Karpas-422 (cell line): ENCODE data around the gene KRTAP5-7. TPM values are rescaled to one million over a fixed set of nuclear protein-coding genes. Genes with fewer than 3 reads are reported as not detected.

Experiments used
- DNase-seq: peaks from one replicate; pipeline ENCODE4 v3.0.0-alpha.2; 2015
- H2AFZ ChIP-seq: fragments of 200-600 bp; sonication (generic); 2 replicates; pipeline ENCODE4 v1.6.1; 2014; ENCODE audit warnings: antibody characterized with exemption, low read length, mixed read lengths
- H3K27ac ChIP-seq: fragments of 200-600 bp; sonication (generic); 2 replicates; pipeline ENCODE4 v1.5.1; 2014; ENCODE audit warnings: mild to moderate bottlenecking, low read length, moderate library complexity
- H3K27me3 ChIP-seq: fragments of 200-600 bp; sonication (generic); 2 replicates; pipeline ENCODE4 v1.6.1; 2014; ENCODE audit warnings: low read length, mixed read lengths
- H3K36me3 ChIP-seq: fragments of 200-600 bp; sonication (generic); 2 replicates; pipeline ENCODE4 v1.6.1; 2014; ENCODE audit warnings: low read length, mixed read lengths; ENCODE audit not compliant: insufficient read depth
- H3K4me1 ChIP-seq: fragments of 200-600 bp; sonication (generic); 2 replicates; pipeline ENCODE4 v1.6.1; 2014; ENCODE audit warnings: mild to moderate bottlenecking, low read length, mixed read lengths
- H3K4me2 ChIP-seq: fragments of 200-600 bp; sonication (generic); 2 replicates; pipeline ENCODE4 v1.6.1; 2014; ENCODE audit warnings: low read length, low read depth, mild to moderate bottlenecking; ENCODE audit not compliant: poor library complexity, severe bottlenecking
- H3K4me3 ChIP-seq: fragments of 200-600 bp; sonication (generic); 2 replicates; pipeline ENCODE4 v1.5.1; 2014; ENCODE audit warnings: mild to moderate bottlenecking, antibody characterized with exemption, low read length, mixed read lengths
- H3K79me2 ChIP-seq: fragments of 200-600 bp; sonication (generic); 2 replicates; pipeline ENCODE4 v1.6.1; 2014; ENCODE audit warnings: mild to moderate bottlenecking, low read length, mixed read lengths
- H3K9ac ChIP-seq: fragments of 200-600 bp; sonication (generic); 2 replicates; pipeline ENCODE4 v1.6.0; 2014; ENCODE audit warnings: low read length
- H3K9me2 ChIP-seq: fragments of 200-600 bp; sonication (generic), shearing (Covaris generic); replicated peaks from 2 replicates; pipeline ENCODE4 v1.6.0; 2014; ENCODE audit warnings: mild to moderate bottlenecking, low read length, moderate library complexity; ENCODE audit not compliant: insufficient read depth
- H3K9me3 ChIP-seq: fragments of 300-700, 200-600 bp; sonication (generic); 2 replicates; pipeline ENCODE4 v1.6.1; 2014; ENCODE audit warnings: low read length, mixed read lengths
- H4K20me1 ChIP-seq: fragments of 200-600 bp; sonication (generic); 2 replicates; pipeline ENCODE4 v1.6.1; 2014; ENCODE audit warnings: mild to moderate bottlenecking, antibody characterized with exemption, low read length, low read depth; ENCODE audit not compliant: insufficient read depth
- total RNA-seq: library from RNA; depleted of rRNA; stranded (reverse); fragments of >200 nt; shearing (Covaris generic); gene quantifications from 2 replicates; pipeline ENCODE4 v1.2.3, GENCODE V29; 2014; ENCODE audit warnings: low replicate concordance

Gene KRTAP5-7
- total RNA-seq, 1 experiment from 2014 or later: 1.5 TPM

DNA sequence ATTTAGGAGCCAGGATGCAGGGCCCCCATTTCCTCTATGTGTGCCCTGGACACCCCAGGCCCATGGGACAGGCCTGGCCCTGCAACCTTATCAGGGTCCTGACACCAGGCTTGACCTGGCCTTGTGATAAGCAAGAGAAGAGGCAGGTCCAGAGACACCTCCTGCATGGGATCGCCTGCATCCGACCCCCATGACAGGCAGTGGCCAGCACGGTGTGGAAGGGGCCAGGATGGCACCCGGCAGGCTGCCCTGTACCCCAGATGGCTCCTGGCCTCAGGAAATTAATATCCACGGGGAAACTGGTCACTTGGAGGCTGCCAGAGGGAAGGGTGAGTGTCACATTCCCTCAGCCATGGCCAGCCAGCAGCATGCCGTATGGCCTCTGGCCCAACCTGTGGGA lies 27.9 kb downstream of the KRTAP5-7 start:
- Histone ChIP-seq H3K27ac (no peak overlapping the region), H3K27me3 (no peaks in the 10 kb centered on the region), H2AFZ (no peak overlapping the region), H3K79me2 (no peaks in the 10 kb centered on the region), H3K36me3 (no peaks in the 10 kb centered on the region), H3K9ac (no peak overlapping the region), H3K4me2 (no peak overlapping the region), H3K4me1 (no peaks in the 10 kb centered on the region), H3K9me3 (no peaks in the 10 kb centered on the region), H3K9me2 (no peaks in the 10 kb centered on the region), H4K20me1 (no peaks in the 10 kb centered on the region), H3K4me3 (no peak overlapping the region)
- peak; percentile 19 for DNase-seq

DNA sequence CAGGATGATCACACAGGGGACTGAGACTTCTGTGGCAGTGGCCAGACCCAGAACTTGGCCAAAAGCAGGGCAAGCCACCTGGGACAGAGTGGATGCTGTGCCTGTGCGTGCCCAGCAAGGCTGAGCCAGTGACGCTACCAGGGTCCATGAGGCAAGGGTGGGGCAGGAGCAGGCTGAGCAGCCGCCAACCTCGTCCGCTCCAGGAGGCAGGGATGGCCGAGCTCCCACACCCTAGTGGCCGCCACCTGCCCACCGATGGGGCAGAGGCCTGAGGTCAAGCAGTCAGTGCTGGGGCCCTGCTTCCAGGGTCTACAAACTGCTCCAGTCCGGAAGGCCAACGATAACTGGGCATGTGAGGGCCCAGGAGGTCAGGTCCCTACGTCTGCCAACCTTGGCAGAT lies 28.4 kb downstream of the KRTAP5-7 start:
- no peak overlapping the region for H3K27ac ChIP-seq
- no peaks in the 10 kb centered on the region for H3K79me2 ChIP-seq
- DNase-seq: peak; percentile 20
- no peaks in the 10 kb centered on the region for H3K9me2 ChIP-seq
- no peaks in the 10 kb centered on the region for H3K4me1 ChIP-seq
- H4K20me1 ChIP-seq: no peaks in the 10 kb centered on the region
- no peaks in the 10 kb centered on the region for H3K36me3 ChIP-seq
- no peak overlapping the region for H3K4me2 ChIP-seq
- no peak overlapping the region for H2AFZ ChIP-seq
- no peaks in the 10 kb centered on the region for H3K9me3 ChIP-seq
- H3K27me3 ChIP-seq: no peaks in the 10 kb centered on the region
- no peak overlapping the region for H3K9ac ChIP-seq
- H3K4me3 ChIP-seq: no peak overlapping the region

DNA sequence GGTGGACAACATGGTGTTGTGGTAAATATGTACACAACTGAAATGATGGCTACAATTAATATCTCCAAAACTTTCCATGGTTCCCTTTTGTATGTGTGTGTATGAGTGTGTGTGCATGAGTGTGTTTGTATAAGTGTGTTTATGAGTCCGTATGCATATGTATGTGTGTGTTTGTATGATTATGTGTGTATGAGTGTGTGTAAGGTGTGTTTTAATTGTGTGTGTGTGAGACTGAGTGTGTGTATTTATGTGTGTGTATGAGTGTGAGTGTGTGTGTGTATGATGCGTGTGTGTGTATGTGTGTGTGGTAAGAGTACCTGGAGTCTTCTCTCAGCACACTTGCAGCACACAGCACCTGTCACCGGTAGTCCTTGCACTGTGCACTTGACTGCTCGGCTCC lies 29.0 kb downstream of the KRTAP5-7 start:
- Histone ChIP-seq H3K36me3 (no peaks in the 10 kb centered on the region), H3K9ac (no peak overlapping the region), H2AFZ (no peak overlapping the region), H3K4me3 (no peak overlapping the region), H4K20me1 (no peaks in the 10 kb centered on the region), H3K27me3 (no peaks in the 10 kb centered on the region), H3K9me2 (no peaks in the 10 kb centered on the region), H3K4me1 (no peaks in the 10 kb centered on the region), H3K79me2 (no peaks in the 10 kb centered on the region), H3K9me3 (no peaks in the 10 kb centered on the region), H3K4me2 (no peak overlapping the region), H3K27ac (no peak overlapping the region)
- DNase-seq: no peak

DNA sequence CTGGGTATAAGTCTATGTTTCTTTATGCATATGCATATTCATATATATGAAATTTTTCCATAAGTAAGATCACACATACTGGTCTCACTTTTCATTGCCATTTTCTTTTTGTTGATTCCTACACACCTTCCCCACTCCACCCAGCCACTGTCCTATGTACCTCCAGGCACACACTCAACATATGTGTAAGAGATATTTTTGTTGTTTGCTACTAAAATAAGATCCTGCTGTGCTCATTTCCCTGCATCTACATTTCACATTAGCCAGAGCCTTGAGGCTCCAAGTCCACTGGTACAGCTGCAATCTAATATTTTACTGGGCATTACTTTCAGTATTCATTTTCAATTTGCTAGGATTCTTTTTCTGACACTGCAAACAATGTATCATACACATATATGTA lies 30.2 kb downstream of the KRTAP5-7 start:
- H3K79me2 ChIP-seq: no peaks in the 10 kb centered on the region
- H3K27me3 ChIP-seq: no peaks in the 10 kb centered on the region
- no peaks in the 10 kb centered on the region for H3K9me3 ChIP-seq
- no peak overlapping the region for H3K4me3 ChIP-seq
- no peaks in the 10 kb centered on the region for H4K20me1 ChIP-seq
- H3K4me1 ChIP-seq: no peaks in the 10 kb centered on the region
- no peaks in the 10 kb centered on the region for H3K9me2 ChIP-seq
- H3K4me2 ChIP-seq: no peak overlapping the region
- H3K9ac ChIP-seq: no peak overlapping the region
- H2AFZ ChIP-seq: no peak overlapping the region
- no peak overlapping the region for H3K27ac ChIP-seq
- H3K36me3 ChIP-seq: no peaks in the 10 kb centered on the region
- peak; percentile 9 for DNase-seq

DNA sequence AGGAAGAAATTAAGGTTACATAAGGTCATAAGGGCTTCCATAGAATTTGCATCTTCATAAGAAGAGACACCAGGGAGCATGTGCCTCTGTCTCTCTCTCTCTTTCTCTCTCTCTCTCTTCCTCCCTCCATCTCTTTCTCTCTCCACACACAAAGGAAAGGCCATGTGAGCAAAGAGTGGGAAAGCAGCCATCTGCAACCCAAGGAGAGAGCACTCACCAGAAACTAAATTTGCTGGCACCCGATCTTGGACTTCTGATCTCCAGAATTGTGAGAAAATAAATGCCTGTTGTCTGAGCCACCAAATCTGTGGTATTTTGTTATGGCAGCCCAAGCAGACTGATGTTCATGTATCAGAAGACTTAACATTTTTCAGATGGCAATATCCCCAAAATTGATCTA lies 31.9 kb downstream of the KRTAP5-7 start:
- Histone ChIP-seq H3K36me3 (no peaks in the 10 kb centered on the region), H3K9me3 (no peaks in the 10 kb centered on the region), H4K20me1 (no peaks in the 10 kb centered on the region), H3K79me2 (no peaks in the 10 kb centered on the region), H3K4me2 (no peak overlapping the region), H2AFZ (no peak overlapping the region), H3K4me3 (no peak overlapping the region), H3K9me2 (no peaks in the 10 kb centered on the region), H3K27me3 (no peaks in the 10 kb centered on the region), H3K9ac (no peak overlapping the region), H3K4me1 (no peaks in the 10 kb centered on the region), H3K27ac (no peak overlapping the region)
- no peak for DNase-seq

DNA sequence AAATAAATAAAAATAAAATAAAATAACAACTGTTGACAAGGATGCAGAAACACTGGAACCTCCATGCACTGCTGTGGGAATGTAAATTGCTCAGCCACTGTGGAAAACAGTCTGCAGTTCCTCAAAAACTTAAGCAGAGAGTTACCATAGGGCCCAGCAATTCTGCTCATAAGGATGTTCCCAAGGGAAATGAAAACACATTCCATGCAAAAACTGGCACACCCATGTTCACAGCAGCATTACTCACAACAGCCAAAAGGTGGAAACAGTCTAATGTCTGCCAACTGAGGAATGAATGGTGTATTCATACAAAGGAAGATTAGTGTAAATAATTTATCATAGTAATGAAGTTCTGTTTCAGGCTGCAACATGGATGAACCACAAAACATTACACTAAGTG lies 35.1 kb downstream of the KRTAP5-7 start:
- no peak overlapping the region for H2AFZ ChIP-seq
- H3K36me3 ChIP-seq: no peaks in the 10 kb centered on the region
- no peaks in the 10 kb centered on the region for H3K9me2 ChIP-seq
- no peaks in the 10 kb centered on the region for H4K20me1 ChIP-seq
- no peak overlapping the region for H3K27ac ChIP-seq
- H3K79me2 ChIP-seq: no peaks in the 10 kb centered on the region
- no peaks in the 10 kb centered on the region for H3K9me3 ChIP-seq
- no peak for DNase-seq
- no peak overlapping the region for H3K4me2 ChIP-seq
- no peaks in the 10 kb centered on the region for H3K4me1 ChIP-seq
- H3K4me3 ChIP-seq: no peak overlapping the region
- no peak overlapping the region for H3K9ac ChIP-seq
- no peaks in the 10 kb centered on the region for H3K27me3 ChIP-seq

DNA sequence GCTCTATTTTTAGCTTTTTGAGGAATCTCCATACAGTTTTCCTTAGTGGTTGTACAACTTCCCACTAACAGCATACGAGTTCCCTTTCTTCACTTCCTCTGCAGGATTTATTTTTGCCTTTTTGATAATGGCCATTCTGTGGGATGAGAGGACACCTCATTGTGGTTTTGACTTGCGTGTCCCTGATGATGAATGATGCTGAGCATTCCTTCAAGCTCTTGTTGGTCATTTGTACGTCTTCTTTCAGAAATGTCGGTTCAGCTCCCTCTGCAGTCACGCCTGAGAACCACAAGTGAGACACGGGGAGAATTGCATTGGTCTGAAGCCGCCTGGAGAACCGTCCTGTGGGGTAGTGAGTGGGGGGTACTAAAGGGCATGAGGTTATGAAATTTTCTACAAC lies 36.3 kb downstream of the KRTAP5-7 start:
- Histone ChIP-seq H3K4me3 (no peak overlapping the region), H3K36me3 (no peaks in the 10 kb centered on the region), H2AFZ (no peak overlapping the region), H3K4me2 (no peak overlapping the region), H3K27ac (no peak overlapping the region), H3K9ac (no peak overlapping the region), H3K27me3 (no peaks in the 10 kb centered on the region), H3K4me1 (no peaks in the 10 kb centered on the region), H4K20me1 (no peaks in the 10 kb centered on the region), H3K9me2 (no peaks in the 10 kb centered on the region), H3K9me3 (no peaks in the 10 kb centered on the region), H3K79me2 (no peaks in the 10 kb centered on the region)
- peak; percentile 72 for DNase-seq

DNA sequence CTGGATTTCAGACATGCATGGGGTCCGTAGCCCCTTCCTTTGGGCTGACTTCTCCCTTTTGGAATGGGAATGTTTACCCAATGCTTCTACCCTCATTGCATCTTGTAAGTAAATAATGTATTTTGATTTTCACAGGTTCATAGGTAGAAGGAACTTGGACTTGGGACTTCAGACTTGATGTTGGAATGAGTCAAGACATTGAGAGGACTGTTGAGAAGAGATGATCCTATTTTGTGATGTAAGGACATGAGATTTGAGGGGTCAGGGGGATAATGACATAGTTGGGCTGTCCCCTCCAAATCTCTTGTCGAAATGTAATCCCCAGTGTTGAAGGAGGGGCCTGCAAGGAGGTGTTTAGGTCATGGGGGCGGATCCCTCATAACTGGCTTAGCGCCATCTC lies 37.4 kb downstream of the KRTAP5-7 start:
- no peak for DNase-seq
- Histone ChIP-seq H3K27ac (no peak overlapping the region), H4K20me1 (no peaks in the 10 kb centered on the region), H2AFZ (no peak overlapping the region), H3K9me3 (no peaks in the 10 kb centered on the region), H3K9me2 (no peaks in the 10 kb centered on the region), H3K27me3 (no peaks in the 10 kb centered on the region), H3K4me1 (no peaks in the 10 kb centered on the region), H3K36me3 (no peaks in the 10 kb centered on the region), H3K4me3 (no peak overlapping the region), H3K9ac (no peak overlapping the region), H3K4me2 (no peak overlapping the region), H3K79me2 (no peaks in the 10 kb centered on the region)

DNA sequence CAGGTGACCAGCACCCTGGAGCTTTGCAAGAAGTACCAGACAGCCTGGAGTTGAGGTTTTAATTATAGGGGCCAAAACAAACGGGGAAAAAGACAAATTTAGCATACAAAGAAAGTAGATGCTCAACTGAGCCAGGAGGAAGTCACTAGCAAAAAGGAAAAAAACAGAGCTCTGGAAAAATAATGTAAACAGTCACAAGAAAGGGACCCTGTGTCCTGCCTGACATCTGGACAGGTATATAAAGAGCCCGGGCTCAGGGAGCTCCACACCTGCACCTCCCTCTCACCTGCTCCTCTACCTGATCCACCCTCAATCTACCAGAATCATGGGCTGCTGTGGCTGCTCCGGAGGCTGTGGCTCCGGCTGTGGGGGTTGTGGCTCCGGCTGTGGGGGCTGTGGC lies 38.2 kb downstream of the KRTAP5-7 start, which contains the start of gene KRTAP5-10:
TSS of gene KRTAP5-10 (plus strand) at position 301 of the 400 bp plus-strand sequence. CDS start at position 326, 25 bp downstream.
- H3K9me2 ChIP-seq: no peaks in the 10 kb centered on the region
- no peak within 1 kb of the TSS for H3K4me3 ChIP-seq
- no peak for DNase-seq
- H2AFZ ChIP-seq: no peak within 1 kb of the TSS
- H3K9me3 ChIP-seq: no peaks in the 10 kb centered on the region
- H3K27ac ChIP-seq: no peak within 1 kb of the TSS
- no peaks in the 10 kb centered on the region for H3K4me1 ChIP-seq
- no peaks in the 10 kb centered on the region for H3K27me3 ChIP-seq
- no peaks in the 10 kb centered on the region for H3K79me2 ChIP-seq
- H3K4me2 ChIP-seq: no peak within 1 kb of the TSS
- no peaks in the 10 kb centered on the region for H3K36me3 ChIP-seq
- H4K20me1 ChIP-seq: no peaks in the 10 kb centered on the region
- no peak within 1 kb of the TSS for H3K9ac ChIP-seq
